DMS79 (cell line): Measurements from ENCODE around the gene RBM27.
"Not testable (repeated sequence)": the region's sequence is repeated elsewhere in the genome, so short reads cannot be mapped to it uniquely, and the experiment has no call there.

Source experiments
- DNase-seq: peaks from one replicate; lab custom pipeline; 2025; lab: John Stamatoyannopoulos, UW

Gene RBM27

DNA sequence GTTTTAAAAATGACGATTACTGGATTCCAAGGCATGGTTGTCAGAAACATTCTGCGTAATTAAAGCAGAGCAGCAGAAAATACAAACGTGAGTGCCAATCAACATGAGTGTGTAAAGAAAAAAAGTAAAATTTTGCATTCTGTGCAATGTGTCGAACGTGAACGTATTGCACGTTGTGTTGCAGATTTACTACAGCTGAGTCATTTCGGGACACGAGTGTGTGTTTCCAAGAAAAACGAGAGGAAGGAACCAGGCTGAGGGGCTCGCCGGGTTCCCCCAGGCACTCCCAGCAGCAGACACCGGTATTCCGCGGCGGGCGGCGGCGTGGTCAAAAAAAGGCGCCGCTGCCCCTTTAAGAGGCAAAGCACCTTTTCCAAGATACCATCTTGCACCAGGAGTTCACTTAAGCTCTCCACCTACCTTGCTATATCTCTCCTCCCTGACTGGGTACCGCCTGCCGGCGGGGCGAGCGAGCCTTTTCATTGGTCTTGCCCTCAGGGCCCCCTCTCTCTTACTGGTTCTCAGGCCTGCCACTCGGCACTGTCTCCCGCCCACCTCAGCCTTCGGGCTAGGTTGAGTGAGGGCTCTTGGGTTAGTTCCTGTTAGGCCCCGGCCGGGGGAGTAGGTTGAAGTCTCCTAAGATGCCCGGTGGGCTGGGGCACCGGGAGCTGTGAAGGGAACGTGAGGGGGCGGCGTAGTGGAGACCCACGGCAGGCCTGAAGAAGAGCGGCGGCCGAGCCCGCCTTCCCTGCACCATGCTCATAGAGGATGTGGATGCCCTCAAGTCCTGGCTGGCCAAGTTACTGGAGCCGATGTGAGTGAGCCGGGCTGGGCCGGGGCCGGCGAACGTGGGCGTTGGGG is at the start of gene RBM27:
TSS of gene RBM27 (plus strand) at position 595 of the 861 bp plus-strand sequence. CDS start at position 756, 161 bp downstream.
- peak; percentile 86 for DNase-seq

GRCh38 chr5:146158255-146158654 is 45.1 kb upstream of the RBM27 start:
- DNase-seq, result no peak

- no peak for DNase-seq
These were observed 39.0 kb upstream of the RBM27 start for GRCh38 chr5:146164382-146164781.

- no peak for DNase-seq
These were observed 37.9 kb upstream of the RBM27 start for GRCh38 chr5:146165460-146165859.

DNA sequence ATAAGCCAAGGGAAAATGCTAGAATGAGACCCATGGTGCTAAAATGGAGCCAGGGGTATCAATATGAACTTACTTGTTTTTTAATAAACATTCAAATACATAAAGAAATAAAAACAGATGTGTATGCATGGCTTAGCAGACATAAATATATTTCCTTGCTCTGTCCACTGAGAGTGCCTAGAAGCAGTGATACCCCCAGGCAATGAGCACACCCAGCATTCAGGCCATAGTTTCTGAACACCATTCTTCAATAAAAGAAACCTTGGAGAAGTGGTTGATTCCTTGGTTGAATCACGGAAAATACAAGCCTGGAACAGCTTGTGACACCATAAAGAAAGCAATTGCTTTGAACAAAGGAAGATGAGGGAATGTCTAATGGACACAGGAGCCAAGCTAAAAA is 37.5 kb upstream of the RBM27 start:
- no peak for DNase-seq

DNA sequence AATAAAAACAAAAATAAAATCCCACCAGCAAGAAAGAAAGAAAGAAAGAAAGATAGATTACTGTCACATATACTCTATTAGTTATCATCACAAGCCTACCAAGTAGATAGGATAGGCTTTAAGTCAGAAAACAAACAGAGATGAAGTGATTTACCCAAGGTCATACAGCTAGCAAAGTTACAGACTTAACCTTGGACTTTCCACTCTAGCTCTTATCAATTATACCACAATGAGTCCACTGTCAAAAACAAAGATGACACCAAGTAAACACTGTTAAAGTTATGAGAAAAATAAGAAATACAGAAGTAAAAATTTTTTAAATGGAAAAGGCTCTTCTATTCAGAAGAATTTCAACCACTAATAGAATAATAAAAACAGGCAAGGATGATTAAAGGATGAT is 34.3 kb upstream of the RBM27 start:
- no peak for DNase-seq

GRCh38 chr5:146173049-146173448 is 30.4 kb upstream of the RBM27 start:
- not testable (repeated sequence) for DNase-seq

DNA sequence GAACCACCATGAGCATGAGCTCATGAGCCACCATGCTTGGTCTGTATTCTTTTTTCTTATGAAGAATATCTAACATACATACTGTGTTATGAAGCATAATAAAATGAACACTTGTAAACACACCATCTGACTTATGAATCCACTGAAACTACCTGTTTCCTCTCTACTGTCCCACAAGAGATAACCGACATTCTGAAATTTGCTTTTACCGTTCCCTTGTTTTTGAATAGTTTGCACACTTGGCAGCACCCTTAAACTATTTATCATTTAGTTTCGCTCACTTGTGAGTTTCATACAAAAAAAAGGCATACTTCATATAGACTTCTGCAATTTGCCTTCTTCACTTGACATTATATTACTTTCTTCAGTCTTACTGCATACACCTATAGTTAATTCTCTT is 29.8 kb upstream of the RBM27 start:
- no peak for DNase-seq

DNA sequence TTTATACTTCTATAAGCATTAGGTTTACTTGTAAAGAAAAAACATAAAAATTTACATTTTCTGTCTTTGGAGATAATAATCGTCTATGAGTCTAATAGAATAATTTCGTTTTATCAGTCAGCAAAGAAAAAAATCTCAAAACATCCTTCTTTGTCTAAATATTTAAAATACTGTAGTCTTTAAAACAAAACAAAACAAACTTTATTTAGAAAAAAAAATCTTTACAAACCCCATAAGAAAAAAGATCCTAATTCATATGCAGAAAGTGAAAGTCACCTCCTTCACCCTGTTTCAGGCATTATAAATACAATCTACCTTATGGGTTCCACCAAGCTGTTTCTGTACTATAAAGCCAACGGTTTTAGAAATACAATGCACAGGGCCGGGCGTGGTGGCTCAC is 26.6 kb upstream of the RBM27 start:
- DNase-seq, result no peak

DNA sequence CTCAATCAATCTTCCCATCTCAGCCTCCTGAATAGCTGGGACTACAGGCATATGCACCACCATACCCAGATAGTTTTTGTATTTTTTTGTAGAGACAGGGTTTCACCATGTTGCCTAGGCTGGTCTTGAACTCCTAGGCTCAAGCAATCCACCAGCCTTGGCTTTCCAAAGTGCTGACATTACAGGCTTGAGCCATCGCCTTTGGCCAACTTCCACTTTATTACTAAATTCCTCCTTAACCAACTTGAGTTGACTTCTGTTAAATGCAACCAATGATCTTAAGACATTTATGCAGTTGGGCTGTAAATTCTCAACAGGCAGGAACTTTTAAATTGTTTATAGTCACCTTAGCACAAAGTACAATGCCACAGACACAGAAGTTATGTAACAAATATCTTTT is 23.7 kb upstream of the RBM27 start:
- no peak for DNase-seq

DNA sequence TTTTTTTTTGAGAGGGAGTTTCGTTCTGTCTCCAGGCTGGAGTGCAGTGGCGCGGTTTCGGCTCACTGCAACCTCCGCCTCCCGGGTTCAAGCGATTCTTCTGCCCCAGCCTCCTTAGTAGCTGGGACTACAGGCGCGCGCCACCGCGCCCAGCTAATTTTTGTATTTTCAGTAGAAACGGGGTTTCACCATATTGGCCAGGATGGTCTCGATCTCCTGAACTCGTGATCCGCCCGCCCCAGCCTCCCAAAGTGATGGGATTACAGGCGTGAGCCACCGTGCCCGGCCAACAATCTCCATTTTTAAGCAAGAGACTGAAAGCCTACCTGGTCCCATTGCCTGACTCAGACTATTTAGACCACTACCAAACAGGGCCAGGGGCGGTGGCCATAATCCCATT is 20.0 kb upstream of the RBM27 start:
- DNase-seq, result not testable (repeated sequence)

GRCh38 chr5:146185161-146185560 is 18.2 kb upstream of the RBM27 start:
- DNase-seq, result no peak

DNA sequence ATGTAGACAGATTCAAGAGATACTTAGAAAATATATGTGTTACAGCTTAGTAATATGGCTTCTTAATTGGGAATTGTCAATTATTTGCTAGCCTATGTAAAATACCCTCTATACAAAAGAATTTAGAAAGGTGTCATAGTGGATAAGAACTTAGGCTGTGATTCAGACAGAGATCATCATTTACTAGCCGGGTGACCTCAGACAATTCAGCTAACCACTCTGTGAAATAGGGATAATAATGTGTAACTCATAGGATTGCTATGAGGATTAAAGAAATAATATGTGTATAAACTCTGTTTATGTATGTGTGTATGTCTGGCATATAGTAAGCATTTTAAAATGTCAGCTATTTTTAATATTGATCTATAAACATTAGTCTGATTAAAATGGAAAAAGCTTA is 15.0 kb upstream of the RBM27 start:
- no peak for DNase-seq

DNA sequence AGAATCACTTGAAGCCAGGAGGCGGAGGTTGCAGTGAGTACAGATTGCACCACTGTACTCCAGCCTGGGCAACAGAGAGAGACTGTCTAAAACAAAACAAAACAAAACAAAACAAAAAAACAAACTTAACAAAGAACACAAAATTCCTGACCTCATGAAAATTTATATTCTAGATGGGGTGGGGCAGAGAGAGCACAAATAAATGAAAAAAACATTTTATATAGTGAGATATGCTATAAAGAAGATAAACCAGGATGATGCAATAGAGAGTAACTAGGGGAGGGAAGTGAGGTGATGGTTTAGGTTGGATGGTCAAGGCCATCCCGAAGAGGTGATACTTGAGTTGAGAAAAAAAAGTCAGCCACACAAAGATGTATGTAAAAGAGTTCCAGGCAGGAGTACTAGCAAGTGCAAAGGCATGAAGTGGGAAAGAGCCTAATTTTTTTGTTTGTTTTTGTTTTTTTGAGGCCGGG is 10.8 kb upstream of the RBM27 start:
- no peak for DNase-seq

- no peak for DNase-seq
These were observed 10.1 kb upstream of the RBM27 start for GRCh38 chr5:146193285-146193684.

GRCh38 chr5:146194997-146195396 is 8.4 kb upstream of the RBM27 start:
- DNase-seq, result not testable (repeated sequence)

GRCh38 chr5:146196459-146197048 is 6.9 kb upstream of the RBM27 start:
- no peak for DNase-seq

- no peak for DNase-seq
These were observed 4.1 kb upstream of the RBM27 start for GRCh38 chr5:146199176-146199815.

- DNase-seq, result not testable (repeated sequence)
These were observed 1.6 kb upstream of the RBM27 start for GRCh38 chr5:146201795-146202194.

- no peak for DNase-seq
These were observed 427 bp downstream of the RBM27 start for GRCh38 chr5:146203872-146204192.

DNA sequence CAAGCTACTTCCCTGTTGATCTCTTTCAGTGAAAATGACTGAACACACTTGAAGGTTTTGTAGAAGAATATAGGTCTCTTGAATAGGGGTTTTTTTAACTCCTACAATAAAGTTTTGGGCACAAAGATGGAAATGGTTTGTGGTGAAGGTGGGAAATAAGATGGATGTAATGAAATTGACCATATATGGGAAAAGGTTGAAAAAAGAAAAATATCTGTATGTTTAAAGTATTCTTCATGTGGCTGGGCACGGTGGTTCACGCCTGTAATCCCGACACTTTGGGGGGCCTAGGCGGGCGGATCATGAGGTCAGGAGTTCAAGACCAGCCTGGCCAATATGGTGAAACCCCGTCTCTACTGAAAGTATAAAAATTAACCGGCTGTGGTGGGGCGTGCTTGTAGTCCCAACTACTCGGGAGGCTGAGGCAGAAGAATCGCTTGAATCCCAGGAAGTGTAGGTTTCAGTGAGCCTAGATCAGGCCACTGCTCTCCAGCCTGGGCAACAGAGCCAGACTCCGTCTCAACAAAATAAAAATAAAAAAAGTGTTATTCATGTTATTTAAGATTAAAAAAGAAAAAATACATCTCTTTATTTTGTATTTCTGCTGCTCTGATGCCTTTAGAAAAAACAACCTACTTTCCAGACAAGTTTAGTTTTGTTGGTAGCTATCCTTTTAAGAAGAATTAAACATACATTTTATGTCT is 2.2 kb downstream of the RBM27 start:
- no peak for DNase-seq

DNA sequence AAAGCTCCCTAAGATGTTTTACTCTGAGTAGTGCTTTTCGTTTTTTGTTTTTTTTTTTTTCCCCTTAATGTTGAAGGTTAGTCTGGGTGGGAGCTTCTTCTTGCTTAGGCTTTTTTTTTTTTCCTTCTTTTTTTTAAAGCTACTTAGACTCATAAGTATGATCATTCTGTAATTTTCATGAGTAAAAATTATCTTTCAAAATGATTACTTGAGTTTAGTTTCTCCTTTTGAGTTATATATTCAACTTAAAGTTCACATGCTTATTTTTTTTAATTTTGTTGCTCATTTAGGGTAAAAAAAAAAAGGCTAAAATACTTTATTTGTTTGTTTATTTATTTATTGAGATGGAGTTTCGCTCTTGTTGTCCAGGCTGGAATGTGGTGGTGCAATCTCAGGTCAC is 2.9 kb downstream of the RBM27 start:
- no peak for DNase-seq
